Measurements from ENCODE around the gene PRH2. TPM values are rescaled to one million over a fixed set of nuclear protein-coding genes. Genes with fewer than 3 reads are reported as not detected.

PRH2 gene
- total and polyA plus RNA-seq, 2 of the 8 experiments (the other 6 are each of a cell fraction or from before 2014, with no cell fraction given), result not detected

- no peak overlapping the region for H4K5ac ChIP-seq (ENCODE audit: insufficient read length, low read depth, low read length)
- no peak overlapping the region for H2BK15ac ChIP-seq (ENCODE audit: low read length)
- H3K23me2 ChIP-seq (ENCODE audit: low read depth, low read length), result no peaks in the 10 kb centered on the region
- no peak for DNase-seq (ENCODE audit: low read depth in 1 of 2, low spot score in 2 of 2)
- CTCF ChIA-PET (ENCODE audit: partially characterized antibody), result interaction anchor here (0.6 kb wide), 1 partner anchor 24 kb away, joined by 3 read pairs; no protein-coding TSS in a partner anchor
- no peak overlapping the region for H2BK120ac ChIP-seq (replicated peaks; ENCODE audit: low read depth, low read length)
- H3K9ac ChIP-seq (replicated peaks in 1 of 4; ENCODE audit: extremely low read depth in 1 of 4, low read depth in 3 of 4, low read length in 3 of 4), result no peak overlapping the region
- no peak overlapping the region for H2BK12ac ChIP-seq (ENCODE audit: low read depth, low read length)
- no peaks in the 10 kb centered on the region; the same call in 1 of the 2 replicates for H3K79me1 ChIP-seq (ENCODE audit: low read depth, low read length)
- POLR2A ChIA-PET (ENCODE audit: partially characterized antibody), result no interaction called here
- no peak overlapping the region for H4K91ac ChIP-seq (replicated peaks; ENCODE audit: insufficient read length, low read length)
- H3K9me3 ChIP-seq (ENCODE audit: insufficient read depth in 2 of 2, low read depth in 1 of 2, low read length in 1 of 2), result peaks cover 0 to 4% of the 10 kb centered on the region in 2 experiments; a peak in 1 of 4 replicates
- H3K27me3 ChIP-seq (replicated peaks in 1 of 4; ENCODE audit: control insufficient read depth in 3 of 4, extremely low read depth in 1 of 4, insufficient read depth in 3 of 4, low read length in 3 of 4), result no peaks in the 10 kb centered on the region
- H2BK5ac ChIP-seq (ENCODE audit: low read depth, low read length), result no peak overlapping the region; the same call in 1 of the 2 replicates
- no peak overlapping the region for H3K4me2 ChIP-seq (ENCODE audit: insufficient read depth in 1 of 2, low read depth in 2 of 2, low read length in 2 of 2)
- no peaks in the 10 kb centered on the region for H3K4me1 ChIP-seq (replicated peaks in 1 of 4; ENCODE audit: control insufficient read depth in 3 of 4, insufficient read depth in 4 of 4, low read length in 3 of 4)
- H3K14ac ChIP-seq (ENCODE audit: insufficient read length), result no peak overlapping the region
- no peak overlapping the region for H2AFZ ChIP-seq (ENCODE audit: low read length)
- no peaks in the 10 kb centered on the region for H4K20me1 ChIP-seq (replicated peaks in 1 of 2; ENCODE audit: control insufficient read depth in 1 of 2, insufficient read depth in 2 of 2, low read length in 2 of 2)
- no peaks in the 10 kb centered on the region; a peak in 1 of 8 replicates for H3K36me3 ChIP-seq (ENCODE audit: control insufficient read depth in 2 of 4, insufficient read depth in 4 of 4, low read length in 3 of 4)
- FAIRE-seq, result no peak
- no peak overlapping the region for H2BK20ac ChIP-seq (ENCODE audit: low read length)
- no peak overlapping the region for H3K4ac ChIP-seq (replicated peaks; ENCODE audit: insufficient read length, low read depth, low read length)
- no peak overlapping the region for H3K23ac ChIP-seq (ENCODE audit: insufficient read length)
- 85% methylated on average over 1 of the region's 1 CpG; no CpG with 5 or more reads in 1 of the 2 experiments for WGBS, 2 experiments (ENCODE audit: extremely low coverage in 1 of 2, insufficient coverage in 1 of 2, insufficient read length in 1 of 2, insufficient replicate concordance in 2 of 2, low coverage in 1 of 2, low lambda C conversion rate in 2 of 2, missing lambda C conversion rate in 1 of 2)
- no peak overlapping the region for H4K8ac ChIP-seq (ENCODE audit: extremely low read depth, insufficient read depth, low read length)
- H3K27ac ChIP-seq (ENCODE audit: low read depth, low read length), result no peak overlapping the region
- no peak overlapping the region for H3K4me3 ChIP-seq (ENCODE audit: extremely low read depth in 1 of 4, insufficient read depth in 2 of 4, low read depth in 3 of 4, low read length in 4 of 4)
- no peaks in the 10 kb centered on the region for H3K79me2 ChIP-seq (ENCODE audit: control insufficient read depth in 1 of 2, insufficient read depth in 2 of 2, low read length in 2 of 2)
- no peak overlapping the region for H3K18ac ChIP-seq (ENCODE audit: extremely low read depth, low read length)
- H3K56ac ChIP-seq (replicated peaks; ENCODE audit: insufficient read length, low read depth, low read length), result no peak overlapping the region
- no peak overlapping the region for H2AK5ac ChIP-seq (ENCODE audit: low read depth, low read length)
- no peak for TF ChIP-seq SIRT6 (IDR thresholded peaks at IDR 0.05; ENCODE audit: low read length)
- no peak for TF ChIP-seq SP4 (IDR thresholded peaks at IDR 0.05; ENCODE audit: low read length)
- TF ChIP-seq SP2 (IDR thresholded peaks at IDR 0.05; ENCODE audit: low read length), result no peak
- no peak for TF ChIP-seq JUN (IDR thresholded peaks at IDR 0.05; ENCODE audit: low read depth, low read length)
- TF ChIP-seq RFX5 (IDR thresholded peaks at IDR 0.05; ENCODE audit: borderline replicate concordance, low read depth, low read length), result no peak
- TF ChIP-seq, protein P1, sequence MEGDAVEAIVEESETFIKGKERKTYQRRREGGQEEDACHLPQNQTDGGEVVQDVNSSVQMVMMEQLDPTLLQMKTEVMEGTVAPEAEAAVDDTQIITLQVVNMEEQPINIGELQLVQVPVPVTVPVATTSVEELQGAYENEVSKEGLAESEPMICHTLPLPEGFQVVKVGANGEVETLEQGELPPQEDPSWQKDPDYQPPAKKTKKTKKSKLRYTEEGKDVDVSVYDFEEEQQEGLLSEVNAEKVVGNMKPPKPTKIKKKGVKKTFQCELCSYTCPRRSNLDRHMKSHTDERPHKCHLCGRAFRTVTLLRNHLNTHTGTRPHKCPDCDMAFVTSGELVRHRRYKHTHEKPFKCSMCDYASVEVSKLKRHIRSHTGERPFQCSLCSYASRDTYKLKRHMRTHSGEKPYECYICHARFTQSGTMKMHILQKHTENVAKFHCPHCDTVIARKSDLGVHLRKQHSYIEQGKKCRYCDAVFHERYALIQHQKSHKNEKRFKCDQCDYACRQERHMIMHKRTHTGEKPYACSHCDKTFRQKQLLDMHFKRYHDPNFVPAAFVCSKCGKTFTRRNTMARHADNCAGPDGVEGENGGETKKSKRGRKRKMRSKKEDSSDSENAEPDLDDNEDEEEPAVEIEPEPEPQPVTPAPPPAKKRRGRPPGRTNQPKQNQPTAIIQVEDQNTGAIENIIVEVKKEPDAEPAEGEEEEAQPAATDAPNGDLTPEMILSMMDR (IDR thresholded peaks at IDR 0.05; ENCODE audit: control extremely low read depth in 1 of 3, insufficient read depth in 1 of 3, low read depth in 1 of 3, low read length in 3 of 3), result no peak
- no peak for TF ChIP-seq ASH2L (IDR thresholded peaks at IDR 0.05; ENCODE audit: low read length)
- TF ChIP-seq HDAC6 (IDR thresholded peaks at IDR 0.05; ENCODE audit: low read depth, low read length), result no peak
- TF ChIP-seq BACH1 (IDR thresholded peaks at IDR 0.05; ENCODE audit: low read length), result no peak
- TF ChIP-seq, protein P2, sequence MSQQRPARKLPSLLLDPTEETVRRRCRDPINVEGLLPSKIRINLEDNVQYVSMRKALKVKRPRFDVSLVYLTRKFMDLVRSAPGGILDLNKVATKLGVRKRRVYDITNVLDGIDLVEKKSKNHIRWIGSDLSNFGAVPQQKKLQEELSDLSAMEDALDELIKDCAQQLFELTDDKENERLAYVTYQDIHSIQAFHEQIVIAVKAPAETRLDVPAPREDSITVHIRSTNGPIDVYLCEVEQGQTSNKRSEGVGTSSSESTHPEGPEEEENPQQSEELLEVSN (IDR thresholded peaks at IDR 0.05), result no peak
- no peak for TF ChIP-seq PHF8 (conservative IDR thresholded peaks at IDR 0.05; ENCODE audit: low read depth, low read length)
- TF ChIP-seq EZH2 (IDR thresholded peaks at IDR 0.05; ENCODE audit: low read depth, low read length, severe bottlenecking), result no peak
Observed at GRCh38 chr12:10900972-10901371, 28.1 kb upstream of the PRH2 start.
